ENCODE results near the gene ABR. TPM values are rescaled to one million over a fixed set of nuclear protein-coding genes. Genes with fewer than 3 reads are reported as not detected.

The ABR gene
- total and polyA plus RNA-seq, 4 experiments from 2014 or later, result 7.2 to 157 (median 86.1) TPM

Small RNA genes within 50 kb of the gene (microRNA-seq; reads per million reads assigned to microRNA genes)
- not detected for gene MIR3183 (ENCODE audit: borderline microRNAs expressed, borderline number of aligned reads, borderline replicate concordance)

Other genes starting within 250 kb of the ABR start
- gene NXN, start 200.2 kb downstream of the ABR start, total RNA-seq, result 1 to 10 TPM in 1 of 2 experiments, under 1 TPM in 1; 0.55 to 1.5 TPM
- 1 to 10 TPM; 2.3 to 2.7 TPM for gene NXN, start 200.2 kb downstream of the ABR start, polyA plus RNA-seq
- 10 to 100 TPM; 12.3 to 13.2 TPM for gene TIMM22, start 182.9 kb downstream of the ABR start, total RNA-seq
- 10 to 100 TPM; 23.0 to 26.3 TPM for gene TIMM22, start 182.9 kb downstream of the ABR start, polyA plus RNA-seq
- not detected for gene BHLHA9, start 90.5 kb upstream of the ABR start, total RNA-seq
- not detected for gene BHLHA9, start 90.5 kb upstream of the ABR start, polyA plus RNA-seq
- gene TRARG1, start 99.7 kb upstream of the ABR start, total RNA-seq, result not detected
- gene TRARG1, start 99.7 kb upstream of the ABR start, polyA plus RNA-seq, result not detected
- gene YWHAE, start 220.2 kb upstream of the ABR start, total RNA-seq, result 100 to 1,000 TPM; 142 to 143 TPM
- gene YWHAE, start 220.2 kb upstream of the ABR start, polyA plus RNA-seq, result 10 to 100 TPM; 54.1 to 56.4 TPM